PC-9 (cell line): Measurements from ENCODE around the gene BUD13. TPM values are rescaled to one million over a fixed set of nuclear protein-coding genes. Genes with fewer than 3 reads are reported as not detected.

Source experiments
- BruUV-seq: library from RNA; stranded (reverse); fragments of 400-500 nt; replicated peaks from 2 replicates; lab custom pipeline; 2021; lab: Mats Ljungman, UMichigan
- CTCF ChIA-PET: fragments of 300-600 bp; sonication (Branson Sonifier 250); formaldehyde crosslinking; loops from one replicate; lab custom pipeline; 2022; ENCODE audit warnings: antibody characterized with exemption; lab: Charles Lee
- POLR2A ChIA-PET: fragments of 300-600 bp; sonication (Branson Sonifier 250); formaldehyde crosslinking; loops from one replicate; lab custom pipeline; 2022; ENCODE audit warnings: antibody characterized with exemption; ENCODE audit not compliant: unreplicated experiment; lab: Charles Lee
- DNase-seq, 2 experiments: peaks; one replicate each; pipeline versions ENCODE4 v3.0.0 to v3.0.0-alpha.2; 2015 to 2022; ENCODE audit warnings: mixed read lengths in 1 of 2
- H2AFZ ChIP-seq: fragments of 200-600 bp; sonication (generic); 2 replicates; pipeline ENCODE4 v1.8.1; 2017; ENCODE audit warnings: antibody characterized with exemption
- H3F3A ChIP-seq: fragments of 200-600 bp; sonication (generic); 2 replicates; pipeline ENCODE4 v1.8.1; 2017; ENCODE audit warnings: antibody characterized with exemption, mild to moderate bottlenecking, low read depth; ENCODE audit not compliant: insufficient read depth
- H3K27ac ChIP-seq: fragments of 200-600 bp; sonication (generic); 2 replicates; pipeline ENCODE4 v1.6.1; 2016; ENCODE audit warnings: mixed run types
- H3K27me3 ChIP-seq: fragments of 200-600 bp; sonication (generic); 2 replicates; pipeline ENCODE4 v1.6.1; 2016; ENCODE audit warnings: low read depth, mixed run types; ENCODE audit not compliant: insufficient read depth
- H3K36me3 ChIP-seq: fragments of 200-600 bp; sonication (generic); 2 replicates; pipeline ENCODE4 v1.6.1; 2016; ENCODE audit warnings: low read depth, mixed run types
- H3K4me1 ChIP-seq: fragments of 200-600 bp; sonication (generic); replicated peaks from 2 replicates; pipeline ENCODE4 v1.6.1; 2016; ENCODE audit warnings: mixed run types; ENCODE audit not compliant: insufficient read depth
- H3K4me2 ChIP-seq: fragments of 200-600 bp; sonication (generic); 2 replicates; pipeline ENCODE4 v1.6.1; 2017; ENCODE audit warnings: mixed run types
- H3K4me3 ChIP-seq: fragments of 200-600 bp; sonication (generic); 2 replicates; pipeline ENCODE4 v1.6.1; 2016; ENCODE audit warnings: mixed run types
- H3K79me2 ChIP-seq: fragments of 200-600 bp; sonication (generic); 2 replicates; pipeline ENCODE4 v1.6.1; 2017; ENCODE audit warnings: low read depth, mixed run types
- H3K9me2 ChIP-seq: fragments of 200-600 bp; sonication (generic); 2 replicates; pipeline ENCODE4 v1.8.1; 2017; ENCODE audit warnings: mild to moderate bottlenecking; ENCODE audit not compliant: insufficient read depth
- H3K9me3 ChIP-seq: fragments of 200-600 bp; sonication (generic); 2 replicates; pipeline ENCODE4 v1.8.1; 2016; ENCODE audit warnings: low read depth; ENCODE audit not compliant: insufficient read depth
- H4K20me1 ChIP-seq: fragments of 200-600 bp; sonication (generic); 2 replicates; pipeline ENCODE4 v1.8.1; 2017; ENCODE audit not compliant: insufficient read depth
- EZH2 ChIP-seq: fragments of 200-600 bp; sonication (generic); IDR thresholded peaks from 2 replicates; pipeline ENCODE4 v1.8.0; 2017; ENCODE audit warnings: antibody characterized with exemption, low read depth
- intact Hi-C: fragments of 100-400 bp; cut with micrococcal nuclease; formaldehyde crosslinking; loops from one replicate; pipeline ENCODE4 v1.10.0; 2022; ENCODE audit not compliant: unreplicated experiment
- total RNA-seq: library from RNA; stranded (reverse); gene quantifications from 2 replicates; pipeline ENCODE4 v1.2.3, GENCODE V29; 2021
- TF ChIP-seq, protein P1 (sequence below): fragments of 200-600 bp; sonication (generic); conservative IDR thresholded peaks from 2 replicates; pipeline ENCODE4 v1.6.1; 2017; ENCODE audit warnings: mixed run types, antibody characterized with exemption, mild to moderate bottlenecking, moderate library complexity

Gene BUD13
- total RNA-seq, 1 experiment from 2014 or later, result 16.4 TPM

DNA sequence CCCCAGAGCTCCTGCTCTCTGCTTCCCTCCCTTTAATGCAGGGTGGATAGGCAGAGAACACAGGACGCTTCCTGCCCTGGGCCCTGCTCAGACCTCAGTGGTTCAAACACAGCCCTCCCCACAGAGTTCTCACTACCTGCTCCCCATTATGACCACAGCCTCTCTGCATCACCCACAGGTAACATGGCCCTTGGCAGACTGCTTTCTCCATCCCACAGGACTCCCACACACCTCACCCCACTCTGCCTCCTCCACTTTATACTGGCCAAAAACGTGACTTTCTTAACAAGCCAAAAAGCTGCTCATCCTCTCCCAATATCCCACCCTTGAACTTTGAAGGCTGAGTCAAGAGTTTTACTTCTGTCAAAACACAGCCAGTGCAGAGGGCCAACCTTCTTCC lies 33.8 kb downstream of the BUD13 start:
- no peaks in the 10 kb centered on the region for H3K79me2 ChIP-seq
- no peak overlapping the region for H3K4me2 ChIP-seq
- ChIA-PET POLR2A (no interaction called here), CTCF (interaction anchor here (0.5 to 0.7 kb wide), 2 partner anchors 44 to 367 kb away, joined by 8 to 9 read pairs; no protein-coding TSS in a partner anchor)
- intact Hi-C loops, result no loop called here
- no peaks in the 10 kb centered on the region for H3K4me1 ChIP-seq
- TF ChIP-seq, protein P1, sequence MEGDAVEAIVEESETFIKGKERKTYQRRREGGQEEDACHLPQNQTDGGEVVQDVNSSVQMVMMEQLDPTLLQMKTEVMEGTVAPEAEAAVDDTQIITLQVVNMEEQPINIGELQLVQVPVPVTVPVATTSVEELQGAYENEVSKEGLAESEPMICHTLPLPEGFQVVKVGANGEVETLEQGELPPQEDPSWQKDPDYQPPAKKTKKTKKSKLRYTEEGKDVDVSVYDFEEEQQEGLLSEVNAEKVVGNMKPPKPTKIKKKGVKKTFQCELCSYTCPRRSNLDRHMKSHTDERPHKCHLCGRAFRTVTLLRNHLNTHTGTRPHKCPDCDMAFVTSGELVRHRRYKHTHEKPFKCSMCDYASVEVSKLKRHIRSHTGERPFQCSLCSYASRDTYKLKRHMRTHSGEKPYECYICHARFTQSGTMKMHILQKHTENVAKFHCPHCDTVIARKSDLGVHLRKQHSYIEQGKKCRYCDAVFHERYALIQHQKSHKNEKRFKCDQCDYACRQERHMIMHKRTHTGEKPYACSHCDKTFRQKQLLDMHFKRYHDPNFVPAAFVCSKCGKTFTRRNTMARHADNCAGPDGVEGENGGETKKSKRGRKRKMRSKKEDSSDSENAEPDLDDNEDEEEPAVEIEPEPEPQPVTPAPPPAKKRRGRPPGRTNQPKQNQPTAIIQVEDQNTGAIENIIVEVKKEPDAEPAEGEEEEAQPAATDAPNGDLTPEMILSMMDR, result no peak
- no peak for TF ChIP-seq EZH2
- H3F3A ChIP-seq, result no peaks in the 10 kb centered on the region; the same call in none of the 2 replicates
- H3K27me3 ChIP-seq, result no peaks in the 10 kb centered on the region
- no peaks in the 10 kb centered on the region for H4K20me1 ChIP-seq
- H3K9me2 ChIP-seq, result no peaks in the 10 kb centered on the region
- DNase-seq, result no peak
- no peaks in the 10 kb centered on the region for H3K9me3 ChIP-seq
- H3K27ac ChIP-seq, result no peak overlapping the region
- H3K36me3 ChIP-seq, result no peaks in the 10 kb centered on the region
- H3K4me3 ChIP-seq, result no peak overlapping the region
- H2AFZ ChIP-seq, result no peak overlapping the region
- no TSS peak for BruUV-seq

DNA sequence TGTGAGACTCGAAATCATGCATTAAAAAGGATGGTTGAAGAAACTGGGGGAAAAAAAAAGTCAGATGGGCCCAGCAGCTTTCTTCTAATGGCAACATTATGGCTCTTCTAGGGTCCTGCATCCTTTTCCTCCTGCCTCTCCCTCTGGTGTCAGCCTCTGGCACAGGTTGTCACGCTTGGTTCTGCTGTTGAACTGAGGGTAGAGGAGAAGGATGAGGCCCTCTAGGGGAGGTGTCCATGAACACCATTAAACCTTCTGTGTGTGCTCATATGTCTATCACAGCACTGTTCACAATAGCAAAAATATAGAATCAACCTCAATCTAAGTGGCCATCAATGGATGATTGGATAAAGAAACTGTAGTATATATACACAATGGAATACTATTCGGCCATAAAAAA lies 36.0 kb downstream of the BUD13 start:
- ChIA-PET CTCF (no interaction called here), POLR2A (no interaction called here)
- H3K79me2 ChIP-seq, result no peaks in the 10 kb centered on the region
- H3K9me3 ChIP-seq, result no peaks in the 10 kb centered on the region
- H4K20me1 ChIP-seq, result 0 out of 2 replicates have a peak, but pooled peaks cover 3% of the 10 kb centered on the region
- no peak overlapping the region for H3K27ac ChIP-seq
- no TSS peak for BruUV-seq
- no peaks in the 10 kb centered on the region for H3K36me3 ChIP-seq
- H3K9me2 ChIP-seq, result no peaks in the 10 kb centered on the region
- H3K27me3 ChIP-seq, result peaks cover 8% of the 10 kb centered on the region
- H3K4me2 ChIP-seq, result no peak overlapping the region
- no peak for DNase-seq
- no peaks in the 10 kb centered on the region for H3F3A ChIP-seq
- no peaks in the 10 kb centered on the region for H3K4me1 ChIP-seq
- H2AFZ ChIP-seq, result no peak overlapping the region
- intact Hi-C loops, result no loop called here
- H3K4me3 ChIP-seq, result no peak overlapping the region
- TF ChIP-seq EZH2, result no peak
- TF ChIP-seq, protein P1, result no peak

DNA sequence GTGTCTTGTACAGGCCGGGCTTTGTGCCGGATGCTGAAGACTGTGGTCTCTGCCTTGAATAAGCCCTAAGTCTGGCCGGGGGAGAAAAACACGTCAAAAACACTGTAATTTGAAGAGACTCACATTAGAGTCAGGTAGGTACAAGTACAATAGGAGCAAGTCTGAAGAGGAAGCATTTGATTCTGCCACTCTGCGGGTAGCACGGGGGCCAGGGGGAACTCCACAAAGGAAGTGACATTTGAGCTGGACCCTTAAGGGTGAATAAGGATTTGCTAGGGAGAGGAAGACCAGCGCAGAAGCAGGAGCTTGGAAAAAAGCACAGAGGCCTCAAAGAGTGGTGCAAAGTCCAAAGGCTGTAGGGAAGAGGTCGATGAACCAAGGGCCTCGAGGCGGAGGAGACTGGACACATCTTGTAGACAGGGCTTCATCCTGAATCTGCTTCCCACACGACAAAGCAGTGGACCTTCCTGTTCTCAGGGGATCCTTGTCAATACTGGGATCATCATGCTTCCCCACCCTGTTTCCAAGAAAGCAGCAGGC lies 38.7 kb downstream of the BUD13 start:
- CTCF ChIA-PET, result interaction anchor here (0.6 kb wide), 2 partner anchors 33 to 411 kb away, joined by 3 to 15 read pairs; no protein-coding TSS in a partner anchor
- H3K4me3 ChIP-seq, result no peak overlapping the region
- no peaks in the 10 kb centered on the region for H3K4me1 ChIP-seq
- H3K36me3 ChIP-seq, result no peaks in the 10 kb centered on the region
- H3K4me2 ChIP-seq, result no peak overlapping the region
- no peak overlapping the region for H3K27ac ChIP-seq
- intact Hi-C loops, result loop anchor here (2.0 to 5.0 kb wide), 2 partner anchors 373 to 493 kb away; no protein-coding TSS in a partner anchor
- BruUV-seq, result no TSS peak
- peaks cover 35% of the 10 kb centered on the region for H3K27me3 ChIP-seq
- H3K9me3 ChIP-seq, result no peaks in the 10 kb centered on the region
- no peaks in the 10 kb centered on the region for H3F3A ChIP-seq
- POLR2A ChIA-PET, result no interaction called here
- no peaks in the 10 kb centered on the region for H3K9me2 ChIP-seq
- H3K79me2 ChIP-seq, result no peaks in the 10 kb centered on the region
- H2AFZ ChIP-seq, result no peak overlapping the region
- DNase-seq, result no peak
- H4K20me1 ChIP-seq, result 0 out of 2 replicates have a peak, but pooled peaks cover 3% of the 10 kb centered on the region
- TF ChIP-seq, protein P1, result no peak
- no peak for TF ChIP-seq EZH2
